Transverse colon (tissue), 4 donors: Measurements from ENCODE around the gene DEFB123. TPM values are rescaled to one million over a fixed set of nuclear protein-coding genes. Genes with fewer than 3 reads are reported as not detected.

ENCODE experiments used
- DNase-seq: peaks from one replicate; pipeline ENCODE4 v3.0.0-alpha.2; 2019
- H3K27ac ChIP-seq, 4 donors: fragments of 200-600 bp; sonication (generic); 2 replicates each; pipeline ENCODE4 v1.5.1; 2016 to 2018; ENCODE audit warnings: inconsistent platforms in 4 of 4
- H3K27me3 ChIP-seq: fragments of 200-600 bp; sonication (generic); 2 replicates; pipeline ENCODE4 v1.5.1; 2017; ENCODE audit warnings: inconsistent platforms
- H3K36me3 ChIP-seq, 4 donors: fragments of 200-600 bp; sonication (generic); 2 replicates each; pipeline ENCODE4 v1.5.1; 2017 to 2019; ENCODE audit warnings: inconsistent platforms in 4 of 4
- H3K4me1 ChIP-seq, 4 donors: fragments of 200-600 bp; sonication (generic); 2 replicates each; pipeline ENCODE4 v1.5.1; 2017 to 2020; ENCODE audit warnings: inconsistent platforms in 4 of 4
- H3K4me3 ChIP-seq, 4 donors: fragments of 200-600 bp; sonication (generic); 1 replicate in 1 of 4; 2 replicates in 3 of 4; pipeline versions ENCODE4 v1.5.1 to v1.6.1; 2017 to 2019; ENCODE audit warnings: inconsistent platforms in 4 of 4
- H3K9me3 ChIP-seq, 2 donors: fragments of 200-600 bp; sonication (generic); 2 replicates each; pipeline ENCODE4 v1.5.1; 2017 to 2019; ENCODE audit warnings: inconsistent platforms in 2 of 2
- EP300 ChIP-seq: sonication (generic); formaldehyde crosslinking; IDR thresholded peaks from one replicate; pipeline ENCODE4 v1.6.1; 2017; ENCODE audit warnings: antibody characterized with exemption, low read depth
- POLR2A ChIP-seq: fragments of 450-650 bp; IDR thresholded peaks from one replicate; pipeline ENCODE4 v1.6.1; 2016; ENCODE audit warnings: antibody characterized with exemption, mild to moderate bottlenecking, moderate library complexity
- POLR2AphosphoS5 ChIP-seq, 3 donors: sonication (generic); formaldehyde crosslinking; IDR thresholded peaks; one replicate each; pipeline ENCODE4 v1.6.1; 2016; ENCODE audit warnings: antibody characterized with exemption in 3 of 3
- WGBS, 2 donors: methylation state at CpG; one replicate each; pipeline ENCODE4 v1.1.5; 2018; ENCODE audit warnings: low coverage in 1 of 2; 5-methylcytosine and 5-hydroxymethylcytosine counted together
- in situ Hi-C, 4 donors: fragments of 200-750 bp; cut with MboI; loops; one replicate each; pipeline versions ENCODE4 v1.15.0 to v1.15.1; 2017; ENCODE audit warnings: low sequenced_read_pairs in 3 of 4, low pct_ligation_motif_present in 1 of 4, low pct_unique_long_range_greater_than_20kb in 1 of 4
- intact Hi-C: fragments of 100-400 bp; cut with DNase I; formaldehyde crosslinking; loops from one replicate; pipeline ENCODE4 v1.15.1; 2023; ENCODE audit warnings: low total_unique reads
- total RNA-seq, 4 donors: library from RNA; depleted of rRNA; stranded (reverse); fragments of >200 nt; gene quantifications; one replicate each; pipeline ENCODE4 v1.1.0, GENCODE V29; 2016
- TF ChIP-seq, protein P1 (sequence below), 5 experiments: fragments of 200-600 bp in 3 of 5; fragments of 450-650 bp in 2 of 5; sonication (generic) in 3 of 5; IDR thresholded peaks; 1 replicate in 2 of 5; 2 replicates in 3 of 5; pipeline ENCODE4 v1.5.1; 2016 to 2017; ENCODE audit warnings: antibody characterized with exemption in 5 of 5, inconsistent platforms in 3 of 5, mild to moderate bottlenecking in 2 of 5, moderate library complexity in 1 of 5

DEFB123 gene
- total RNA-seq, 4 donors from 2014 or later, result not detected

- TF ChIP-seq EP300 (no peak), POLR2A (no peak), POLR2AphosphoS5 (IDR thresholded peaks at IDR 0.05) (no peak)
- TF ChIP-seq, protein P1, sequence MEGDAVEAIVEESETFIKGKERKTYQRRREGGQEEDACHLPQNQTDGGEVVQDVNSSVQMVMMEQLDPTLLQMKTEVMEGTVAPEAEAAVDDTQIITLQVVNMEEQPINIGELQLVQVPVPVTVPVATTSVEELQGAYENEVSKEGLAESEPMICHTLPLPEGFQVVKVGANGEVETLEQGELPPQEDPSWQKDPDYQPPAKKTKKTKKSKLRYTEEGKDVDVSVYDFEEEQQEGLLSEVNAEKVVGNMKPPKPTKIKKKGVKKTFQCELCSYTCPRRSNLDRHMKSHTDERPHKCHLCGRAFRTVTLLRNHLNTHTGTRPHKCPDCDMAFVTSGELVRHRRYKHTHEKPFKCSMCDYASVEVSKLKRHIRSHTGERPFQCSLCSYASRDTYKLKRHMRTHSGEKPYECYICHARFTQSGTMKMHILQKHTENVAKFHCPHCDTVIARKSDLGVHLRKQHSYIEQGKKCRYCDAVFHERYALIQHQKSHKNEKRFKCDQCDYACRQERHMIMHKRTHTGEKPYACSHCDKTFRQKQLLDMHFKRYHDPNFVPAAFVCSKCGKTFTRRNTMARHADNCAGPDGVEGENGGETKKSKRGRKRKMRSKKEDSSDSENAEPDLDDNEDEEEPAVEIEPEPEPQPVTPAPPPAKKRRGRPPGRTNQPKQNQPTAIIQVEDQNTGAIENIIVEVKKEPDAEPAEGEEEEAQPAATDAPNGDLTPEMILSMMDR (IDR thresholded peaks at IDR 0.05), result no peak
- intact Hi-C loops (no loop called here), in situ Hi-C loops (no loop called here)
- peaks cover 21% of the 10 kb centered on the region for H3K27me3 ChIP-seq
- H3K36me3 ChIP-seq, result no peaks in the 10 kb centered on the region
- no peaks in the 10 kb centered on the region for H3K9me3 ChIP-seq
- H3K27ac ChIP-seq, result peak overlapping the region; percentile 41 to 75 (median 63)
- H3K4me1 ChIP-seq, result peaks cover 0 to 10% (median 3%) of the 10 kb centered on the region in 4 donors
- peak overlapping the region; percentile 16 to 53 (median 32) for H3K4me3 ChIP-seq
- WGBS, 2 donors, result 14% methylated on average over 29 of the region's 29 CpGs; no CpG with 5 or more reads in 1 of the 2 donors
- no peak for DNase-seq
Measured at GRCh38 chr20:31475472-31476293, 35.3 kb downstream of the DEFB123 start.

DNA sequence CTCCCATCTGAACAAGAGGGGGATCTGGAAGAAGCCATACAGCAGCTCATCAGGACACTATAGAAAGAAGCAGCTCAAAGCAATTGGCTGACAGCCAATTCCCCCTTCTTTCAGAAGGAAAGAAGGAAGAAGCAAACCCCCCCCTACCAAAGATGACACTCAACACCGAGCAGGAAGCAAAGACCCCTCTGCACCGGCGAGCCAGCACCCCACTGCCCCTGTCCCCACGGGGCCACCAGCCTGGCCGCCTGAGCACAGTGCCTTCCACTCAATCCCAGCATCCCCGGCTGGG, 35.8 kb downstream of the DEFB123 start:
- WGBS, 2 donors, result 85% methylated on average over 6 of the region's 6 CpGs; no CpG with 5 or more reads in 1 of the 2 donors
- H3K36me3 ChIP-seq, result no peaks in the 10 kb centered on the region
- H3K27ac ChIP-seq, result peak overlapping the region; percentile 41 to 75 (median 63)
- no peak for DNase-seq
- H3K4me3 ChIP-seq, result peak overlapping the region in 1 of 4 donors; percentile 3
- H3K9me3 ChIP-seq, result no peaks in the 10 kb centered on the region
- intact Hi-C loops (no loop called here), in situ Hi-C loops (no loop called here)
- peaks cover 21% of the 10 kb centered on the region for H3K27me3 ChIP-seq
- TF ChIP-seq, protein P1 (IDR thresholded peaks at IDR 0.05), result no peak
- TF ChIP-seq EP300, result no peak
- TF ChIP-seq POLR2AphosphoS5 (IDR thresholded peaks at IDR 0.05), result no peak
- TF ChIP-seq POLR2A, result no peak
- peaks cover 0 to 10% (median 3%) of the 10 kb centered on the region in 4 donors for H3K4me1 ChIP-seq

DNA sequence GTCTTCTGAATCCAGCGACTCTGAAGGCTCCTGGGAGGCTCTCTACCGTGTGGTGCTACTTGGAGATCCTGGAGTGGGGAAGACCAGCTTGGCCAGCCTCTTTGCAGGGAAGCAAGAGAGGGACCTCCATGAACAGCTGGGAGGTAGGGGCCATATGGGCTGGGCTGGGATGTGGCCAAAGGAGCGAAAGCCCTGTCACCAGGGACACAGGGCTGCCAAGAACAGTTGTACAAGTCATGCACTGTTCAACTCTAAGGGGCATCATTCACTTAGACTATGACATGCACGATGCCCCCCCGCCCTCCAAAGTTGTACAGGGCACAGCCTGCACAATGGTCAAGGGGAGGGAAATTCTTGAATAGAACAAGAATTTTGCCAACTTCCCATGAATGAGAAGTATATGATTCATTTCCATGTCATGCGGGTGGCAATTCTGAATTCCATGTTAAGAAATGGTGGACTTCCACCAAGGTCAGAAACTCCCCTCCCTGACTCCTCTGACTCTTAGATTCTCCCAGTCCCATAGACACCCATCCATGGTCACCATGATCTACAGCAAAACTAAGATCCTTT, 36.3 kb downstream of the DEFB123 start:
- no peaks in the 10 kb centered on the region for H3K9me3 ChIP-seq
- intact Hi-C loops (no loop called here), in situ Hi-C loops (no loop called here)
- H3K4me3 ChIP-seq, result peak overlapping the region in 1 of 4 donors; percentile 3
- peaks cover 0 to 10% (median 3%) of the 10 kb centered on the region in 4 donors for H3K4me1 ChIP-seq
- H3K27me3 ChIP-seq, result peaks cover 21% of the 10 kb centered on the region
- no peak for DNase-seq
- H3K27ac ChIP-seq, result peak overlapping the region in 3 of 4 donors; percentile 57 to 75 (median 69)
- whole genome bisulfite sequencing, 2 donors, result 85% methylated on average over 6 of the region's 6 CpGs; no CpG with 5 or more reads in 1 of the 2 donors
- H3K36me3 ChIP-seq, result no peaks in the 10 kb centered on the region
- no peak for TF ChIP-seq EP300
- TF ChIP-seq, protein P1 (IDR thresholded peaks at IDR 0.05), result no peak

- H3K27ac ChIP-seq, result peak overlapping the region in 3 of 4 donors; percentile 65 to 77 (median 67)
- no peak for TF ChIP-seq POLR2AphosphoS5 (IDR thresholded peaks at IDR 0.05)
- TF ChIP-seq, protein P1 (IDR thresholded peaks at IDR 0.05), result no peak
- TF ChIP-seq POLR2A, result no peak
- no peak for TF ChIP-seq EP300
- H3K4me3 ChIP-seq, result no peak overlapping the region
- H3K9me3 ChIP-seq, result no peaks in the 10 kb centered on the region
- peaks cover 0 to 5% (median 0%) of the 10 kb centered on the region in 4 donors for H3K4me1 ChIP-seq
- in situ Hi-C loops, result no loop called here
- WGBS, 2 donors, result 13 to 69% methylated on average over 1 to 36 of the region's 36 CpGs
- no peaks in the 10 kb centered on the region for H3K36me3 ChIP-seq
- intact Hi-C loops, result no loop called here
- peaks cover 8% of the 10 kb centered on the region for H3K27me3 ChIP-seq
- no peak for DNase-seq
Measured at GRCh38 chr20:31484001-31484400, 43.6 kb downstream of the DEFB123 start.
